K562 (cell line): ENCODE results near the gene FRMD3. TPM values are rescaled to one million over a fixed set of nuclear protein-coding genes. Genes with fewer than 3 reads are reported as not detected.

Experiments
- ATAC-seq: fragments of 200-7000 bp; cut with Tn5 transposase; 3 replicates; pipeline ENCODE4 v1.9.1; 2020; ENCODE audit warnings: moderate library complexity
- BruUV-seq: library from RNA; stranded (reverse); fragments of 400-500 nt; replicated peaks from 2 replicates; lab custom pipeline; 2021; lab: Mats Ljungman, UMichigan
- CTCF ChIA-PET: fragments of 300-600 bp; formaldehyde crosslinking; extraction: SDS; loops from one replicate; lab custom pipeline; 2021; ENCODE audit warnings: low intra/inter-chr PET ratio; lab: Yijun Ruan, JAX
- POLR2A ChIA-PET: fragments of 300-600, 350-650 bp; sonication (Branson Sonifier 250); formaldehyde crosslinking; extraction: SDS; loops from one replicate; lab custom pipeline; 2021; ENCODE audit warnings: antibody characterized with exemption, inconsistent platforms; lab: Yijun Ruan, JAX
- DNase-seq, 4 experiments: peaks; one replicate each; pipeline versions ENCODE4 v3.0.0 to v3.0.0-alpha.2; 2011 to 2018; ENCODE audit warnings: low spot score in 3 of 4, mixed read lengths in 3 of 4; ENCODE audit errors: extremely low read depth in 1 of 4
- FAIRE-seq: peaks from 2 replicates; lab custom pipeline; 2011; peaks lifted over from hg19 to GRCh38; lab: Jason Lieb, UNC
- H2AFZ ChIP-seq: 2 replicates; pipeline ENCODE4 v1.6.0; 2011; ENCODE audit warnings: low read depth, low read length, control low read depth, inconsistent platforms
- H3K27ac ChIP-seq: fragments of 200-600 bp; 3 replicates; pipeline ENCODE4 v1.8.0; 2011; ENCODE audit warnings: low read depth, mild to moderate bottlenecking, control low read depth, inconsistent platforms, low read length, moderate library complexity, mixed read lengths; ENCODE audit errors: extremely low read depth
- H3K27me3 ChIP-seq, 2 experiments: fragments of 300-600 bp in 1 of 2; 2 replicates in 1 of 2; 3 replicates in 1 of 2; pipeline versions ENCODE4 v1.6.0 to v1.8.0; 2011; ENCODE audit warnings: inconsistent platforms in 2 of 2, low read length in 2 of 2, mild to moderate bottlenecking in 1 of 2, mixed read lengths in 1 of 2, moderate library complexity in 1 of 2; ENCODE audit not compliant: control insufficient read depth in 2 of 2, insufficient read depth in 2 of 2
- H3K36me3 ChIP-seq: fragments of 300-600 bp; 3 replicates; pipeline ENCODE4 v1.8.0; 2011; ENCODE audit warnings: mild to moderate bottlenecking, low read length, inconsistent platforms; ENCODE audit not compliant: control insufficient read depth, insufficient read depth
- H3K4me1 ChIP-seq, 2 experiments: fragments of 200-600 bp in 1 of 2; replicated peaks in 1 of 2; 2 replicates in 1 of 2; 3 replicates in 1 of 2; pipeline versions ENCODE4 v1.5.1 to v1.8.0; 2011; ENCODE audit warnings: inconsistent platforms in 2 of 2, low read length in 2 of 2, mild to moderate bottlenecking in 1 of 2, mixed read lengths in 1 of 2, moderate library complexity in 1 of 2; ENCODE audit not compliant: control insufficient read depth in 2 of 2, insufficient read depth in 2 of 2
- H3K4me2 ChIP-seq: 2 replicates; pipeline ENCODE4 v1.6.1; 2011; ENCODE audit warnings: low read length, control low read depth, inconsistent platforms, mixed read lengths; ENCODE audit not compliant: insufficient read depth
- H3K4me3 ChIP-seq: fragments of 200-600 bp; sonication (generic), shearing (Covaris generic); 2 replicates; pipeline ENCODE4 v1.5.1; 2016; ENCODE audit warnings: control low read depth, inconsistent platforms
- H3K79me2 ChIP-seq: fragments of 200-600 bp; 3 replicates; pipeline ENCODE4 v1.8.0; 2011; ENCODE audit warnings: low read length, inconsistent platforms; ENCODE audit not compliant: control insufficient read depth, insufficient read depth
- H3K9ac ChIP-seq, 2 experiments: 2 replicates each; pipeline versions ENCODE4 v1.6.0 to v1.6.1; 2011; ENCODE audit warnings: low read depth in 2 of 2, low read length in 2 of 2, control low read depth in 1 of 2, inconsistent platforms in 1 of 2, mild to moderate bottlenecking in 1 of 2, mixed read lengths in 1 of 2; ENCODE audit not compliant: insufficient read depth in 1 of 2
- H3K9me1 ChIP-seq: one replicate; pipeline ENCODE4 v1.6.0; 2011; ENCODE audit warnings: inconsistent platforms, mild to moderate bottlenecking, low read length, moderate library complexity; ENCODE audit not compliant: control insufficient read depth, insufficient read depth
- H3K9me3 ChIP-seq: replicated peaks from 2 replicates; pipeline ENCODE4 v1.5.1; 2011; ENCODE audit warnings: low read depth, low read length, inconsistent platforms; ENCODE audit not compliant: control insufficient read depth, insufficient read depth
- H4K20me1 ChIP-seq: replicated peaks from 2 replicates; pipeline ENCODE4 v1.6.1; 2011; ENCODE audit warnings: low read length, inconsistent platforms, mixed read lengths; ENCODE audit not compliant: control insufficient read depth, insufficient read depth
- ARID3B ChIP-seq: fragments of 250-450 bp; sonication (Bioruptor Pico); IDR thresholded peaks from 2 replicates; pipeline ENCODE4 v1.4.0; 2020; ENCODE audit warnings: borderline replicate concordance
- E2F4 ChIP-seq: sonication (generic); formaldehyde crosslinking; IDR thresholded peaks from 2 replicates; pipeline ENCODE4 v1.8.0; 2022; ENCODE audit warnings: mild to moderate bottlenecking, low read depth, missing genetic modification reagents
- TAF1 ChIP-seq: IDR thresholded peaks from 2 replicates; pipeline ENCODE4 v1.6.1; 2011; ENCODE audit warnings: mild to moderate bottlenecking, low read length, moderate library complexity; ENCODE audit not compliant: insufficient read depth, control insufficient read depth, severe bottlenecking; ENCODE audit errors: extremely low read depth
- VEZF1 ChIP-seq: fragments of 200-800 bp; sonication (Bioruptor generic); IDR thresholded peaks from 2 replicates; pipeline ENCODE4 v1.6.1; 2017; ENCODE audit warnings: missing genetic modification characterization, missing compliant biosample characterization
- ZBTB40 ChIP-seq, 2 experiments: fragments of 450-650 bp in 1 of 2; sonication (generic) in 1 of 2; formaldehyde crosslinking in 1 of 2; IDR thresholded peaks; 2 replicates each; pipeline versions ENCODE4 v1.7.1 to v1.9.0; 2016 to 2022; ENCODE audit warnings: inconsistent platforms in 1 of 2, mild to moderate bottlenecking in 1 of 2, missing genetic modification reagents in 1 of 2
- ZNF165 ChIP-seq: fragments of 250-450 bp; sonication (Bioruptor Pico); IDR thresholded peaks from 2 replicates; pipeline ENCODE4 v1.4.0; 2020; ENCODE audit warnings: borderline replicate concordance
- ZNF589 ChIP-seq: fragments of 200-800 bp; sonication (Bioruptor generic); IDR thresholded peaks from 2 replicates; pipeline ENCODE4 v1.6.1; 2016; ENCODE audit warnings: low read depth, missing genetic modification characterization, missing compliant biosample characterization
- ZNF830 ChIP-seq: fragments of 250-450 bp; sonication (Bioruptor Pico); IDR thresholded peaks from 2 replicates; pipeline ENCODE4 v1.5.0; 2021; ENCODE audit warnings: mild to moderate bottlenecking
- WGBS: fragments of 100-300 bp; shearing (Covaris generic); methylation state at CpG from one replicate; pipeline ENCODE4 v1.1.6; 2016; ENCODE audit warnings: low coverage, mixed read lengths; ENCODE audit not compliant: insufficient coverage; ENCODE audit errors: missing lambda C conversion rate; 5-methylcytosine and 5-hydroxymethylcytosine counted together
- in situ Hi-C: fragments of 300-500 bp; cut with MboI; formaldehyde crosslinking; loops from 4 replicates; pipeline ENCODE4 v1.15.0; 2018; ENCODE audit warnings: inconsistent platforms, mixed read lengths
- intact Hi-C: fragments of 100-400 bp; cut with micrococcal nuclease; formaldehyde crosslinking; loops from 2 replicates; pipeline ENCODE4 v1.14.2; 2022
- polyA plus RNA-seq, 8 experiments: library from polyadenylated mRNA; depleted of rRNA in 4 of 8; stranded (reverse) in 5 of 8; unstranded in 3 of 8; fragments of >200 nt; fragmentation: Nextera tagmentation in 2 of 8; fragmentation: Illumina TruSeq in 1 of 8; extraction: Ambion mirVana in 2 of 8; extraction: Trizol in 1 of 8; gene quantifications; 2 replicates each; pipeline versions ENCODE4 v1.2.1 to v1.2.3, GENCODE V29; 2011 to 2014; ENCODE audit warnings: inconsistent platforms in 1 of 8, missing spikeins in 1 of 8
- total RNA-seq, 7 experiments: library from RNA; depleted of rRNA in 6 of 7; stranded (reverse); fragments of >200 nt in 6 of 7; fragmentation: Illumina TruSeq in 2 of 7; extraction: Trizol in 2 of 7; gene quantifications; 2 replicates each; pipeline versions ENCODE4 v1.2.1 to v1.2.3, GENCODE V29; 2011 to 2021; ENCODE audit warnings: low replicate concordance in 1 of 7

The FRMD3 gene
- total and polyA plus RNA-seq, 9 of the 15 experiments (the other 6 are each of a cell fraction or from before 2014, with no cell fraction given) = 0.09 to 0.51 (median 0.21) TPM

- ChIA-PET CTCF (no interaction called here), POLR2A (no interaction called here)
- H3K79me2 ChIP-seq = no peaks in the 10 kb centered on the region
- no peak for TF ChIP-seq TAF1
- TF ChIP-seq ZNF165 (CRISPR knock-in tag) = no peak
- TF ChIP-seq ZNF589 = no peak
- no peak for TF ChIP-seq E2F4
- TF ChIP-seq VEZF1 = no peak
- TF ChIP-seq ZBTB40 (IDR thresholded peaks at IDR 0.05) = no peak
- no peak for TF ChIP-seq ZBTB40 (CRISPR knock-in tag; IDR thresholded peaks at IDR 0.05)
- TF ChIP-seq ZNF830 (CRISPR knock-in tag) = no peak
- no peak for TF ChIP-seq ARID3B (CRISPR knock-in tag)
Measured at GRCh38 chr9:83476513-83476912, 61.7 kb downstream of the FRMD3 start.

More at GRCh38 chr9:83476513-83476912, 61.7 kb downstream of the FRMD3 start:
- in situ Hi-C loops (no loop called here), intact Hi-C loops (no loop called here)
- 0% methylated on average over 4 of the region's 4 CpGs for WGBS
- H3K36me3 ChIP-seq = no peaks in the 10 kb centered on the region
- H3K4me3 ChIP-seq = no peak overlapping the region
- no peaks in the 10 kb centered on the region for H3K27me3 ChIP-seq
- H3K9ac ChIP-seq = no peak overlapping the region
- ATAC-seq (no peak), DNase-seq (no peak), FAIRE-seq (no peak)
- no peak overlapping the region for H3K27ac ChIP-seq
- H3K9me3 ChIP-seq = no peaks in the 10 kb centered on the region
- H2AFZ ChIP-seq = no peak overlapping the region
- BruUV-seq = no TSS peak
- H3K9me1 ChIP-seq = no peaks in the 10 kb centered on the region
- no peaks in the 10 kb centered on the region for H4K20me1 ChIP-seq
- no peaks in the 10 kb centered on the region for H3K4me1 ChIP-seq
- H3K4me2 ChIP-seq = no peak overlapping the region
